Measurements from ENCODE around the gene PRKAG2. TPM values are rescaled to one million over a fixed set of nuclear protein-coding genes. Genes with fewer than 3 reads are reported as not detected.

The PRKAG2 gene
- total RNA-seq, 1 experiment from 2014 or later = 22.1 TPM

GRCh38 chr7:151719031-151719896 lies 157.7 kb downstream of the PRKAG2 start:
- no peak for DNase-seq (ENCODE audit: extremely low read depth, low read depth)

GRCh38 chr7:151717918-151718317 lies 159.0 kb downstream of the PRKAG2 start:
- DNase-seq (ENCODE audit: extremely low read depth, low read depth) = no peak

DNA sequence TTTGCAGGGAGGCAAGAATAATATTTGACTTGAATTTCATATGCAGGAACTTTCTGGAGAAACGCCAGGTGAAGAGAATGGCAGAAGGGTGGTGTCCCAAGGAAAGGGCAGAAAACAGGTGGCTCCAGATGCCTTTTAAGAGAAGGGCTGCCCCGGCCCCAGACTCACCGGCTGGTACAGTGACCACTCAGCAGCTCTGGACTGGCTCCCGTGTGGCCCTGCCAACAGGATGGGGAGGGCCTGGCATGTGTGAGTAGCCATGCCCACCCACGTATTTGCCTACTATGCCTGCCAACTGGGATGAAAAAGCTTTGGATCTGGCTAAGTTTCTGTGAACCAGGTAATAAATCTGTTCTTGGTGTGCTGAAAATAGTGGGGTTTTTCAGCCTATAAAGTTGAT lies 159.5 kb downstream of the PRKAG2 start:
- DNase-seq (ENCODE audit: extremely low read depth, low read depth) = no peak

GRCh38 chr7:151716323-151716722 lies 160.6 kb downstream of the PRKAG2 start:
- no peak for DNase-seq (ENCODE audit: extremely low read depth, low read depth)

DNA sequence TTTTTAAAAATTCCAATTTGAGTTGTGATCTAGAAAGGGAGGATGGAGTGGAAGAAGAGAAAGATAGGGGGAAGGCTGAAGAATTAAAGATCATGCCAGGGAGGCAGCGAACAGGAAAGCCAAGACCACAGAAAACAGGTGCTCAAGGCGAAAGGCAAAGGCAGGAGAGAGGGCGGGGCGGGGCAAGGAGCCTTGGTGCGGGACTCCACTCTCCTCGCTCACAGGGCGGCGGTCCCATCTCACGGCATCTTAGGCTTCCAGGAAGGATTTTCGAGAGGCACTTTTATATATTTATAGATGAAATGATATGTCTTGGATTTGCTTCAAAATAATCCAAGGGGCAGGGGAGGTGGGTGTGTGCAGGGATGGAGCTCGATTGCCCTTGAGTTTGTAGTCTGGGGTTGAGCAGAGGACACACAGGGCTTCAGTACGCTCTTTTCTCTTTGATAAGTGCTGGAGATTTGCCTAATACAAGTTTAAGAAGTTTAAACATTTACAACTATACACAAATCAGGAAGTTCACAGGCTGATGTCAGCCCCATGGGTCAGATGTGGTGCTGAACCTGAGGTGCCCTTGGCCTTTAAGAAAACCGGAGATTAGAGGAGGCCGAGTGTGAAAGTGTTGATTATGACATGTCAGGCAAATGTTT lies 161.1 kb downstream of the PRKAG2 start:
- no peak for DNase-seq (ENCODE audit: extremely low read depth, low read depth)

- no peak for DNase-seq (ENCODE audit: extremely low read depth, low read depth)
Measured at GRCh38 chr7:151714201-151714600, 162.7 kb downstream of the PRKAG2 start.

DNA sequence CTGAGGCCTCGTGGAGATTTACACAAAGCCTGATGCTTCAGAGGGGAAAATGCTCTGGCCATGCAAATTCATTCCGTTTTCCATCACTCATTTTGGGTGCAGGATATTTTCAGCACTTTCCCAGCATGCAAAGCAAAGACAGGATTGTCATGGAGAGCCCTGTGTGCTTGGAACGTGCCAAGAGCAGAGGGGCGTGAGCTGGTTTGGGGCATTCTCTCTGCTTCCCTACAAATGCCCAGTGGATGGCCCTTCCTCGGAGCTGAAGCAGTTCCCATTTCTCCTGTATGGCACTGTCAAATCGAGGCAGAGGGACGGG lies 164.1 kb downstream of the PRKAG2 start:
- DNase-seq (ENCODE audit: extremely low read depth, low read depth) = no peak

DNA sequence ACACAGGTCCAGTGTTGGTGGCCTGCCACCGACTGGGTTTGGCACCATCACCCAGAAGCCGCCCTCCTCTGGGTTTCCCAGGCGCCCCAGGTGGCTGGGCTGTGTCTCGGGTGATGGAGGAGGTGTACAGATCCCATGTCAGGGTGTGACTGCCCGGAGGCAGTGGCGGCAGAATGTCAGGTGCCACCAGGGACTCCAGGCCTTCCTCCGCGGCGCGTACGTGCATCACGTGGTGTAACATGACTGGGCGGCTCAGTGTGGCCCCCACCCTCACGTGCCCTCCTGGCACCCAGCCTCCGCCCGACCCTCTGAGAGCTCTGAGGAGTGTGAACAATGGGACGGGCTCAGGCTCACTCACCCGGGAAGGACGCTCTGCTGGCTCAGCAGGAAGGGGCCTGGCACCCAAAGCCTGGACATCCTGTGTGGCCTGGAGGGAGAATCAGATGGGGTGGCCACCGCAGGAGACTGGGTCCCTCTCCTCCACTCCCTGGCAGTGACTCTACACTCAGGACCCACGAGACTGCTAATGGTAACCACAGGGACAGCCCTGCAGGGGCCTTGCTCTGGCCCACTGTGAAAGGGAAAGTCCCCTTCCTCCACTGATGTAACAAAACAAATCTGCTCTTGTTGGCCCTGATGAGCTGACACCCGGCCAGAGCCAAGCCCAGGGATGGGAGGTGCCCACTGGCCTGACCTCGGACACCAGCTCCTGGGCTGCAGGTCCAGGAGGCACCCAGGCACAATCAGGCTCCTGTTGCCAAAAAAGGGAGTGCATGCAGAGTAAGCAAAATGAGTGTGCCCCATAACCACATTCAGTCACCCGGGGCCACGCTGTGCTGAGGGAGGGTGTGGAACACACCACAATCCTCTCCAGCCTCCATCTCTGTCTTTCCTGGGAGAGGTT lies 164.8 kb downstream of the PRKAG2 start:
- no peak for DNase-seq (ENCODE audit: extremely low read depth, low read depth)

GRCh38 chr7:151711435-151711872 lies 165.5 kb downstream of the PRKAG2 start:
- DNase-seq (ENCODE audit: extremely low read depth, low read depth) = no peak

GRCh38 chr7:151710646-151711434 lies 166.1 kb downstream of the PRKAG2 start:
- no peak for DNase-seq (ENCODE audit: extremely low read depth, low read depth)

DNA sequence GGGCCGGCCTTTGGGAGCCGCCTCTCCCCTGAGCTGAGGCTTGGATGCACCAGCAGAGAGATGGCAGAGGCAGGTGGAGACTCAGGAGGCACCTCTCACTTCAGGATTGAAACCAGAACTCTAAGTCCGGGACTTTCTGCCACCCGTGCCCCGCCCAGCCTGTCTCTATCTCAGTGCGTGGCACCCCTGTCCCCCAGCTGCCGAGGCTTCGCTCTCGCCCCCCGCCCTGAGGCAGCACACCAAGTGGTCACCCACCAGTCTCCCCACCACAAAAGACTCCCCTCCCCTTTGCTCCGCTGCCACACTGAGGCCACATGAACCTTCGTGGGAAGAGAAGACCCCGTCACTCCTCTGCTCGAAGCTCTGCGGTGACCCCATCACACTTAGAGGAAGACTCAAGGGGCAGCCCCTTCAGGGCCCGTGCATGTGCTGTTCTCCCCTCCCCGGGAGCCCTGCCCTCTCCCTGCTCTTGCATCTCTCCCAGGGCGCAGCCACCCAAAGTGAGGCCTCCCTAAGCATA lies 166.7 kb downstream of the PRKAG2 start:
- no peak for DNase-seq (ENCODE audit: extremely low read depth, low read depth)

GRCh38 chr7:151709141-151710038 lies 167.5 kb downstream of the PRKAG2 start:
- no peak for DNase-seq (ENCODE audit: extremely low read depth, low read depth)

DNA sequence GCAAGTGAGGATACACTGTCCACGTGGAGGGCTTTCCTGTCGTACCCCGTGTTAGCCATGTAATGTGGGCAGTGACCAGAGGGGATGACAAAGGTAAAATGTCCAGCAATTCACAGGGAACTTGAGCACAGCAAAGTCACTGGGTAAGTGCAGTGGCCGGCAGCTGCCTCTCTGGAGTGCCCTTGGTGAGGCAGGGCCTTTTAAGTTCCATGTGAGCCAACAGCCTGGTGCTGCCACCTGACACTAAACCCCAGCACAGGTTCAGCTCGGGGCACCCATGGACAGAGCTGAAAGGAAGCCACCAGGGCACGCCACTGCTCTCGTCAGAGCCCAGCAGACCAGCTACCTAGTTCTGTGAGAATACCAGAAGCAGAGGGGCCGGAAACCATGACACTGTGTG lies 168.3 kb downstream of the PRKAG2 start:
- no peak for DNase-seq (ENCODE audit: extremely low read depth, low read depth)

GRCh38 chr7:151707757-151708156 lies 169.2 kb downstream of the PRKAG2 start:
- DNase-seq (ENCODE audit: extremely low read depth, low read depth) = no peak

- DNase-seq (ENCODE audit: extremely low read depth, low read depth) = no peak
Measured at GRCh38 chr7:151707105-151707469, 169.8 kb downstream of the PRKAG2 start.

- DNase-seq (ENCODE audit: extremely low read depth, low read depth) = no peak
Measured at GRCh38 chr7:151706277-151707104, 170.4 kb downstream of the PRKAG2 start.

DNA sequence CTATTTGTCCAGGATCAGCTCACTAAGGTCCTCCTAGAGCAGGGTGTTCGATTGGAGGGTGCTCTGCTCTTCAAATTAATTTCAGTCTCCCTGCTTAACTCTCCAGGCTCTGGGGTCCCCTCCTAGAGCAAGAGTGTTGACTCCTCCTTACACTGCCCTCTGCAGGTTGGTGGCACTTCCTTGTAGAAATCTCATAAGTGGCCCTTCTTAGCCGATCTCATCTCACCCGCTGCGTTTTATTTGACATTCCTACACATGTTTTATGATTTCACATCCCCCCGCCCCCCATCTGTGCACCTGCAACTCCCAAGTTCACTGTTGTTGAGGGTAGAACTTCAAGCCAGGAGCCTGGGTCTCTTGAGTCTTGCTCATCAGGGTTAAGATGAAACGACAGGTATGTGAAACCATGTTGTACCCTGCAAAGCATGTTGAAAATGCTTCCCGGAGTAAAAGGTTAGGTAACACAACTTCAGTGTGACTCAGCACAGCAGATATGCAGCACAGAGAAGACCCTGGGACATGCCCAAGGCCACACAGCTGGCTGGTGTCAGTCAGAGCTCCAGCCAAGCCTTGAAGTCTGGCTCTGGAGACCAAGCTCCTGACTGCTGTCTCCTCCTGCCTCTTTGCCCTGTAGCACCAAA lies 171.2 kb downstream of the PRKAG2 start:
- peak; percentile 47 for DNase-seq (ENCODE audit: extremely low read depth, low read depth)
